Hepatocyte (in vitro differentiated cells): Measurements from ENCODE around the gene ZNRF4. TPM values are rescaled to one million over a fixed set of nuclear protein-coding genes. Genes with fewer than 3 reads are reported as not detected.

ENCODE experiments used
- DNase-seq: peaks from one replicate; pipeline ENCODE4 v3.0.0-alpha.2; 2016; ENCODE audit warnings: low spot score
- H2AFZ ChIP-seq: fragments of 200-600 bp; sonication (generic); 2 replicates; pipeline ENCODE4 v1.6.0; 2016; ENCODE audit warnings: antibody characterized with exemption, mild to moderate bottlenecking
- H3K27ac ChIP-seq: fragments of 200-600 bp; sonication (generic); 2 replicates; pipeline ENCODE4 v1.5.1; 2016; ENCODE audit warnings: mild to moderate bottlenecking
- H3K27me3 ChIP-seq: fragments of 200-600 bp; sonication (generic); 2 replicates; pipeline ENCODE4 v1.6.1; 2016
- H3K36me3 ChIP-seq: fragments of 200-600 bp; sonication (generic); replicated peaks from 2 replicates; pipeline ENCODE4 v1.5.1; 2016; ENCODE audit warnings: low read depth; ENCODE audit not compliant: insufficient read depth
- H3K4me1 ChIP-seq: fragments of 200-600 bp; sonication (generic); 2 replicates; pipeline ENCODE4 v1.5.1; 2016; ENCODE audit warnings: mild to moderate bottlenecking, moderate library complexity; ENCODE audit not compliant: insufficient read depth
- H3K4me2 ChIP-seq: fragments of 200-600 bp; sonication (generic); 2 replicates; pipeline ENCODE4 v1.6.0; 2016
- H3K4me3 ChIP-seq: fragments of 200-600 bp; sonication (generic); 2 replicates; pipeline ENCODE4 v1.5.1; 2016; ENCODE audit warnings: mild to moderate bottlenecking
- H3K79me2 ChIP-seq: fragments of 200-600 bp; sonication (generic); 2 replicates; pipeline ENCODE4 v1.6.0; 2017; ENCODE audit warnings: mild to moderate bottlenecking
- H3K9me2 ChIP-seq: fragments of 200-600 bp; sonication (generic); replicated peaks from 2 replicates; pipeline ENCODE4 v1.6.0; 2017; ENCODE audit warnings: mild to moderate bottlenecking; ENCODE audit not compliant: insufficient read depth
- H3K9me3 ChIP-seq: fragments of 200-600 bp; sonication (generic); 2 replicates; pipeline ENCODE4 v1.5.1; 2016; ENCODE audit warnings: low read depth, mild to moderate bottlenecking
- H4K20me1 ChIP-seq: fragments of 200-600 bp; sonication (generic); 2 replicates; pipeline ENCODE4 v1.6.0; 2016; ENCODE audit warnings: mild to moderate bottlenecking; ENCODE audit not compliant: insufficient read depth, poor library complexity, severe bottlenecking
- CTCF ChIP-seq: fragments of 200-600 bp; sonication (generic); IDR thresholded peaks from 2 replicates; pipeline ENCODE4 v1.5.1; 2016; ENCODE audit warnings: antibody characterized with exemption, mild to moderate bottlenecking; ENCODE audit not compliant: poor library complexity
- EZH2 ChIP-seq: fragments of 200-600 bp; sonication (generic); IDR thresholded peaks from 2 replicates; pipeline ENCODE4 v1.6.1; 2016; ENCODE audit warnings: antibody characterized with exemption, mild to moderate bottlenecking, borderline replicate concordance
- EZH2phosphoT487 ChIP-seq: fragments of 200-600 bp; sonication (generic); IDR thresholded peaks from one replicate; pipeline ENCODE4 v1.6.1; 2018; ENCODE audit warnings: antibody characterized with exemption, mild to moderate bottlenecking, low read depth, moderate library complexity; ENCODE audit not compliant: unreplicated experiment, severe bottlenecking
- WGBS: methylation state at CpG from one replicate; pipeline ENCODE4 v1.1.6; 2016; ENCODE audit warnings: low lambda C conversion rate; ENCODE audit errors: missing lambda C conversion rate; 5-methylcytosine and 5-hydroxymethylcytosine counted together
- polyA plus RNA-seq: library from polyadenylated mRNA; unstranded; fragments of >200 nt; fragmentation: Nextera tagmentation; extraction: Ambion mirVana; gene quantifications from 2 replicates; pipeline ENCODE4 v1.2.1, GENCODE V29; 2016
- total RNA-seq: library from RNA; depleted of rRNA; stranded (reverse); fragments of >200 nt; gene quantifications from 2 replicates; pipeline ENCODE4 v1.2.3, GENCODE V29; 2014

The ZNRF4 gene
- total and polyA plus RNA-seq, 2 experiments from 2014 or later, result not detected

DNA sequence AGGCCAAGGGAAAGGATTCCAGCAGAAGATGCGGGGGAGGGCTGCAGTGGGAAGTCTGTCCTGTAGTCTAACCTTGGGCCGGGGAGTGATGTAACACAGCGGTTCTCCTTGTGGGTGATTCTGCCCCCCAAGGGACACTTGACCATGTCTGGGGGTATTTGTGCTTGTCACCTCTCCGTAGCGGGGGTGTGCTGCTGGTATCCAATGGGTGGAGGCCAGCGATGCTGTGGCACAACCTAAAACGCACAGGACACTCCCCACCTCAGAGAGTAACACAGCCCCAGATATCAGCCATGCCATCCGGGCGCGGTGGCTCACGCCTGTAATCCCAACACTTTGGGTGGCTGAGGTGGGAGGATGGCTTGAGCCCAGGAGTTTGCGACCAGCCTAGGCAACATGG, 36.3 kb downstream of the ZNRF4 start:
- no peak for DNase-seq
- TF ChIP-seq EZH2 (no peak), EZH2phosphoT487 (no peak), CTCF (no peak)
- Histone ChIP-seq H3K4me2 (no peak overlapping the region), H4K20me1 (no peaks in the 10 kb centered on the region), H3K36me3 (no peaks in the 10 kb centered on the region), H3K9me3 (no peaks in the 10 kb centered on the region), H3K9me2 (no peaks in the 10 kb centered on the region), H2AFZ (no peak overlapping the region), H3K4me3 (no peak overlapping the region), H3K27me3 (peaks cover 35% of the 10 kb centered on the region), H3K79me2 (no peaks in the 10 kb centered on the region), H3K4me1 (no peaks in the 10 kb centered on the region), H3K27ac (no peak overlapping the region)
- WGBS, result 94% methylated on average over 12 of the region's 12 CpGs

DNA sequence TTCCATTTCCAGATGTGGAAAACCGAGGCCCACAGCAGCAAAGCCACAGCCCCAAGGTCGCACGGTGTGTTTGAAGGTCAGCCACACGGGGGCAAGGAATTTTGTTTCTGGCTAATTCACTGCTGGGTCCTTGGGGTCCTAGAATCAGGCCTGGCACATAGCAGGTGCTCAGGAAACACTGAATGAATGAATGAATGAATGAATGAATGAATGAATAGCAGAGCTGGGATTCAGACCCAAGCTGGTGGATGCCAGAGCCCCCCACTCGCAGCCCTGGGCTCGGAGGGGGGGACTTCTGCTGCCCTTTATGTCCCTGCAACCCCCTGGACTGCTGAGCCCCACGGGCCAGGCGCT, 37.0 kb downstream of the ZNRF4 start:
- Histone ChIP-seq H3K4me2 (peak overlapping the region; percentile 65), H3K27ac (no peak overlapping the region), H4K20me1 (no peaks in the 10 kb centered on the region), H3K4me3 (no peak overlapping the region), H3K36me3 (no peaks in the 10 kb centered on the region), H2AFZ (no peak overlapping the region), H3K27me3 (peaks cover 35% of the 10 kb centered on the region), H3K4me1 (no peaks in the 10 kb centered on the region), H3K9me3 (no peaks in the 10 kb centered on the region), H3K9me2 (no peaks in the 10 kb centered on the region), H3K79me2 (no peaks in the 10 kb centered on the region)
- no peak for TF ChIP-seq CTCF
- TF ChIP-seq EZH2, result no peak
- TF ChIP-seq EZH2phosphoT487, result no peak
- WGBS, result 70% methylated on average over 8 of the region's 8 CpGs
- no peak for DNase-seq

- no peaks in the 10 kb centered on the region for H3K4me1 ChIP-seq
- 22% methylated on average over 31 of the region's 31 CpGs for WGBS
- H3K4me2 ChIP-seq, result peak overlapping the region; percentile 65
- no peaks in the 10 kb centered on the region for H3K9me2 ChIP-seq
- H3K9me3 ChIP-seq, result no peaks in the 10 kb centered on the region
- no peak for DNase-seq
- H3K27me3 ChIP-seq, result peaks cover 35% of the 10 kb centered on the region
- H3K79me2 ChIP-seq, result no peaks in the 10 kb centered on the region
- H3K4me3 ChIP-seq, result no peak overlapping the region
- no peaks in the 10 kb centered on the region for H3K36me3 ChIP-seq
- no peaks in the 10 kb centered on the region for H4K20me1 ChIP-seq
- H3K27ac ChIP-seq, result no peak overlapping the region
- no peak overlapping the region for H2AFZ ChIP-seq
- TF ChIP-seq EZH2phosphoT487 (no peak), EZH2 (peak; percentile 80)
Measured at GRCh38 chr19:5492635-5493409, 37.6 kb downstream of the ZNRF4 start.

DNA sequence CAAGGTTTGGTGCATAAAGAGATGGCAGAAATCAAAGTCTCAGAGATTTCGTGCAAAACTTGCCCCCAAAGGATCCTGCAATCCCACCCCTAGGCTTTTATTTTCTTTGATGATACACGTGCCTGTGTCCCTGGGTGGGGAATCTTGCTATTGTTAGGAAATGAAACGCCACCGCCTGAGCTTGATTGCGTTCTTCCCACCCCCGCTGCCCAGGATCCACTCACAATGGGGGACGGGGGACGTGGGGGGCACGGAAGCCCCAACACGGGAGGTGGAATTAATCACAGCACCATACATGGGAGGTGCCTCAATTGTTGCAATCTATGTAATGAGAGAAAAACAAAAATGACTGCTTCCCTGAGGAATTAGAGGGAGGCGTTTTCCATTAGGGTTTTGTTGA, 39.6 kb downstream of the ZNRF4 start:
- Histone ChIP-seq H3K9me3 (no peaks in the 10 kb centered on the region), H3K27me3 (peaks cover 45% of the 10 kb centered on the region), H3K9me2 (no peaks in the 10 kb centered on the region), H3K79me2 (no peaks in the 10 kb centered on the region), H4K20me1 (no peaks in the 10 kb centered on the region), H3K4me3 (no peak overlapping the region), H3K27ac (no peak overlapping the region), H2AFZ (no peak overlapping the region), H3K4me2 (no peak overlapping the region), H3K4me1 (no peaks in the 10 kb centered on the region), H3K36me3 (no peaks in the 10 kb centered on the region)
- DNase-seq, result no peak
- WGBS, result 45% methylated on average over 11 of the region's 11 CpGs
- TF ChIP-seq CTCF, result no peak
- no peak for TF ChIP-seq EZH2phosphoT487
- no peak for TF ChIP-seq EZH2
